HEK293T (cell line): ENCODE data around the gene KCNQ5.

ENCODE experiments used
- BHLHE40 ChIP-seq: fragments of 450-650 bp; IDR thresholded peaks from 2 replicates; pipeline ENCODE4 v1.6.1; 2016; ENCODE audit warnings: mild to moderate bottlenecking, moderate library complexity, borderline replicate concordance
- FOXK2 ChIP-seq: fragments of 450-650 bp; IDR thresholded peaks from 2 replicates; pipeline ENCODE4 v1.6.1; 2016; ENCODE audit warnings: mild to moderate bottlenecking
- FOXM1 ChIP-seq: fragments of 450-650 bp; IDR thresholded peaks from 2 replicates; pipeline ENCODE4 v1.6.1; 2017; ENCODE audit warnings: mild to moderate bottlenecking, borderline replicate concordance
- SP1 ChIP-seq: fragments of 450-650 bp; IDR thresholded peaks from 2 replicates; pipeline ENCODE4 v1.6.1; 2017

- no peak for TF ChIP-seq BHLHE40
- TF ChIP-seq FOXM1 = no peak
- no peak for TF ChIP-seq SP1
- TF ChIP-seq FOXK2 = no peak
These were observed 93.3 kb downstream of the KCNQ5 start for GRCh38 chr6:72715119-72715518.
